Transverse colon (tissue), 4 donors: ENCODE measurements around the gene TCF7L2.

Source experiments
- CTCF ChIP-seq, 5 experiments: fragments of 200-600 bp in 3 of 5; fragments of 450-650 bp in 2 of 5; sonication (generic) in 3 of 5; IDR thresholded peaks; 1 replicate in 2 of 5; 2 replicates in 3 of 5; pipeline ENCODE4 v1.5.1; 2016 to 2017; ENCODE audit warnings: antibody characterized with exemption in 5 of 5, inconsistent platforms in 3 of 5, mild to moderate bottlenecking in 2 of 5, moderate library complexity in 1 of 5
- POLR2A ChIP-seq: fragments of 450-650 bp; IDR thresholded peaks from one replicate; pipeline ENCODE4 v1.6.1; 2016; ENCODE audit warnings: antibody characterized with exemption, mild to moderate bottlenecking, moderate library complexity
- POLR2AphosphoS5 ChIP-seq, 3 donors: sonication (generic); formaldehyde crosslinking; IDR thresholded peaks; one replicate each; pipeline ENCODE4 v1.6.1; 2016; ENCODE audit warnings: antibody characterized with exemption in 3 of 3

DNA sequence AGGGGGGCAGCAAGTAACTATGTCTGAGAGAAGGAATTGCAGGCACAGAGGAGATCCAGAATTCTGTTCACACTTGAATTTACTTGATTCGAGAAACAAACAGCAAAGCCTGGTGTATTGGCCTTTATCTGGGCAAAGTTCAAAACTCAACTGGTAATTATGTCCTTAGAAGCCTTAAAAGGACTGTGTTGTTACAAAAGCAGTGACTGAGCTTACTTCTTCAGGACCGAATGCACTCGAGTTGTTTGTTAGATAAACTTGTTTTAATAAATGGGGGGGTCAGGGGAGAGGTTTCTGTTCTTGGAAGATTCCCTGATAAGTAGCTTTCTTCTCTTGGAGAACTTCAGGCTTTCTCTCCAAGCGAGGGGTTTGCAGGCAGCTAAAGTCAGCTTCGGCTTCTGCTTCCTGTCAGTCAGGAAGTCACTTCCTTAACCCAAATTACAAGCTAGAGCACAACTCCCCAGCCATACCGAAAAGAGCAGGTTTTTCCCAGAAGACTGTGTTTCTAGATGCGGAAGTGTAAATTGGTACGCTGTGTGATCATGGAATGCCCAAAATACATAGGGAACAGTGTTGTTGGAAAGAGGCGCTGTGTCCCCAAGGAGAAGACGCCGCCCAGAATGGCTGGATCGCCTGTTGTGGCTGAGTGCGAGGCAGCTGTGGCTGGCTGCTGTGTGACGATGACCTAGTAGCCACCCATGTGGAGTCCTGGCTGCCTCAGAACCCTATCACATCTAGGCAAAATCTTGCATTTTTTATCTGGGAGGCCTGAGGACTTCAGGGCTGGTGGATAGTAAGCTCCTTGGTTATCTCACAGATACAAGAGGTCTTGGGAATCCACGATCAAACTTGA, 110.4 kb downstream of the TCF7L2 start:
- no peak for TF ChIP-seq POLR2A
- TF ChIP-seq CTCF (IDR thresholded peaks at IDR 0.05), result no peak
- TF ChIP-seq POLR2AphosphoS5 (IDR thresholded peaks at IDR 0.05), result peak in 1 of 3 donors; percentile 5
